ENCODE results near the gene MSI2. TPM values are rescaled to one million over a fixed set of nuclear protein-coding genes. Genes with fewer than 3 reads are reported as not detected.
A peak's percentile ranks its signal among the peaks of the same experiment; 100 is the strongest.

Gene MSI2
- polyA plus RNA-seq, 1 of the 3 experiments (the other 2 are of a cell fraction): 24.1 TPM

DNA sequence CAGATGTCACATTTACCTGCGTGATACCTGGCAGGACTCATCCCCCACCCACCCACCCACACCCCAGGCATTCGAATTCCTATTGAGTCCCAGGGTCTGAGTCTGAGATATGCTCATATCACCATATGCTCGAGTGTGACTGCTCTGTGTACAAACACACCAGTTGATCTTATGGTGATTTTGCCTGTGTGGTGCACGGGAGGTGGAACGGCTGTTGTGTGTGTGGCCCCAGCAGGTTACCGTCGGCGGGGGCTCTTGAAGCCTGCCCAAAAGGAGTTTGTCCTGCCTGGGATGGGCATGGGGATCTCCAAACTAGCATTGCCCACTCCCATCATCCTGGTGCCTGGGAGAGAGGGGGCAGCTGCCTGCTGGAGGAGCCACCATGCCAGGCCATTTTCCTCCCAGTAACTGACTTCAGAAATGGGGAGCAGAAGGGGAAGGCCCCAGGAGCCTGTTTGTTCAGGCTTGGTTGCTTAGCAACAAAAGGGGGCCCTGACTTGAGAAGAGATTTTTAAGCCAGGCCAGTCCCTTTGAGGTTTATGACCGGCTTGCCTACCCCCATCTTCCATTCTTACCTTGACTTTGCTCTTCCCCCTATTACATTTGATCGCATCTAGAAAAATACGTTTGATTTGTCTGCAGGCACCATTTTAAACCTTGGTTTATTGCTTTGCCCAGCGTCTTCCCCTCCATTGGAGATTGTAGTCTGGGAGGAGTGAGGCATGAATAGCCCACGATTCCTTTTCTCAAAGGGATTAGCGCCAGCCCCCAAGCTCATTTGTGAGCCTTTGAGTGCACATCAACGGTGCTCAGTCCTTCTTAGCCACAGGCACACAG is 271.1 kb downstream of the MSI2 start (continued):
- TF ChIP-seq, protein P1, sequence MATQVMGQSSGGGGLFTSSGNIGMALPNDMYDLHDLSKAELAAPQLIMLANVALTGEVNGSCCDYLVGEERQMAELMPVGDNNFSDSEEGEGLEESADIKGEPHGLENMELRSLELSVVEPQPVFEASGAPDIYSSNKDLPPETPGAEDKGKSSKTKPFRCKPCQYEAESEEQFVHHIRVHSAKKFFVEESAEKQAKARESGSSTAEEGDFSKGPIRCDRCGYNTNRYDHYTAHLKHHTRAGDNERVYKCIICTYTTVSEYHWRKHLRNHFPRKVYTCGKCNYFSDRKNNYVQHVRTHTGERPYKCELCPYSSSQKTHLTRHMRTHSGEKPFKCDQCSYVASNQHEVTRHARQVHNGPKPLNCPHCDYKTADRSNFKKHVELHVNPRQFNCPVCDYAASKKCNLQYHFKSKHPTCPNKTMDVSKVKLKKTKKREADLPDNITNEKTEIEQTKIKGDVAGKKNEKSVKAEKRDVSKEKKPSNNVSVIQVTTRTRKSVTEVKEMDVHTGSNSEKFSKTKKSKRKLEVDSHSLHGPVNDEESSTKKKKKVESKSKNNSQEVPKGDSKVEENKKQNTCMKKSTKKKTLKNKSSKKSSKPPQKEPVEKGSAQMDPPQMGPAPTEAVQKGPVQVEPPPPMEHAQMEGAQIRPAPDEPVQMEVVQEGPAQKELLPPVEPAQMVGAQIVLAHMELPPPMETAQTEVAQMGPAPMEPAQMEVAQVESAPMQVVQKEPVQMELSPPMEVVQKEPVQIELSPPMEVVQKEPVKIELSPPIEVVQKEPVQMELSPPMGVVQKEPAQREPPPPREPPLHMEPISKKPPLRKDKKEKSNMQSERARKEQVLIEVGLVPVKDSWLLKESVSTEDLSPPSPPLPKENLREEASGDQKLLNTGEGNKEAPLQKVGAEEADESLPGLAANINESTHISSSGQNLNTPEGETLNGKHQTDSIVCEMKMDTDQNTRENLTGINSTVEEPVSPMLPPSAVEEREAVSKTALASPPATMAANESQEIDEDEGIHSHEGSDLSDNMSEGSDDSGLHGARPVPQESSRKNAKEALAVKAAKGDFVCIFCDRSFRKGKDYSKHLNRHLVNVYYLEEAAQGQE (IDR thresholded peaks at IDR 0.05; ENCODE audit: low read depth, low read length): no peak

DNA sequence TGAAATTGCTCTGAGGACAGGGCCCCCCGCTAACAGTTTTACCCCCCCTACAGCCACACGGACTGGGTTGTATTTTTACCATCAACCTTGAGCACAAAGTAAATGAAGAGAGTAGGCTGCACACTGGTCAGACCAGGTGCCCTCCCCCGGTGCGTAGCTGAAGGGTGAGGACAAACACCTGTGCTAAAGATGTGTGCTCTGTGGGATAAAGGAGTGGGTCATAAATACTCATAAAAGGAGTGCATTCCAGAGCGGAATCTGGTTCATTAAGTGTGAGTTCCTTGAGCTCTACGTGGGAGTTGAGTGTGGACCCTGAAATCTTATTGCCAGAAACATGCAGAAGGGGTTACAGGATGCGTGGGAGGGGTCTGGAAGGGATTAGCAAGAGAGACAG is 271.7 kb downstream of the MSI2 start:
- ChIA-PET POLR2A (no interaction called here), CTCF (interaction anchor here (1.0 to 2.3 kb wide), 7 partner anchors 9 to 305 kb away, joined by 3 to 9 read pairs (median 5); no protein-coding TSS in a partner anchor)
- H3K4me2 ChIP-seq: no peak overlapping the region
- 93% methylated on average over 7 of the region's 7 CpGs for WGBS (ENCODE audit: low lambda C conversion rate)
- H3K9me2 ChIP-seq: no peaks in the 10 kb centered on the region
- no peaks in the 10 kb centered on the region for H3K9me3 ChIP-seq
- peaks cover 6% of the 10 kb centered on the region for H3F3A ChIP-seq (replicated peaks; ENCODE audit: insufficient read depth)
- DNase-seq: no peak
- H3K4me1 ChIP-seq (ENCODE audit: control insufficient read depth in 1 of 2, insufficient read depth in 2 of 2, low read depth in 1 of 2, low read length in 1 of 2): peaks cover 38 to 68% of the 10 kb centered on the region in 2 experiments
- H2AFZ ChIP-seq (ENCODE audit: low read depth): no peak overlapping the region
- H3K79me2 ChIP-seq (ENCODE audit: insufficient read depth): no peaks in the 10 kb centered on the region
- no peak overlapping the region for H3K4me3 ChIP-seq (ENCODE audit: low read depth in 2 of 2, low read length in 1 of 2)
- TF ChIP-seq MEF2A (IDR thresholded peaks at IDR 0.05; ENCODE audit: borderline replicate concordance, low read depth): no peak
- TF ChIP-seq EP300 (IDR thresholded peaks at IDR 0.05; ENCODE audit: borderline replicate concordance in 1 of 2, low read depth in 1 of 2, low read length in 1 of 2): no peak
- TF ChIP-seq, protein P2, sequence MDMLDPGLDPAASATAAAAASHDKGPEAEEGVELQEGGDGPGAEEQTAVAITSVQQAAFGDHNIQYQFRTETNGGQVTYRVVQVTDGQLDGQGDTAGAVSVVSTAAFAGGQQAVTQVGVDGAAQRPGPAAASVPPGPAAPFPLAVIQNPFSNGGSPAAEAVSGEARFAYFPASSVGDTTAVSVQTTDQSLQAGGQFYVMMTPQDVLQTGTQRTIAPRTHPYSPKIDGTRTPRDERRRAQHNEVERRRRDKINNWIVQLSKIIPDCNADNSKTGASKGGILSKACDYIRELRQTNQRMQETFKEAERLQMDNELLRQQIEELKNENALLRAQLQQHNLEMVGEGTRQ (IDR thresholded peaks at IDR 0.05; ENCODE audit: borderline replicate concordance, low read depth, low read length): no peak
- no peak for TF ChIP-seq FOXJ3 (CRISPR knock-in tag; IDR thresholded peaks at IDR 0.05)
- no peak for TF ChIP-seq CHD2 (IDR thresholded peaks at IDR 0.05; ENCODE audit: low read length, partially characterized antibody)
- no peak for TF ChIP-seq EZH2phosphoT487 (IDR thresholded peaks at IDR 0.05; ENCODE audit: borderline replicate concordance, low read depth)
- TF ChIP-seq, protein P3, sequence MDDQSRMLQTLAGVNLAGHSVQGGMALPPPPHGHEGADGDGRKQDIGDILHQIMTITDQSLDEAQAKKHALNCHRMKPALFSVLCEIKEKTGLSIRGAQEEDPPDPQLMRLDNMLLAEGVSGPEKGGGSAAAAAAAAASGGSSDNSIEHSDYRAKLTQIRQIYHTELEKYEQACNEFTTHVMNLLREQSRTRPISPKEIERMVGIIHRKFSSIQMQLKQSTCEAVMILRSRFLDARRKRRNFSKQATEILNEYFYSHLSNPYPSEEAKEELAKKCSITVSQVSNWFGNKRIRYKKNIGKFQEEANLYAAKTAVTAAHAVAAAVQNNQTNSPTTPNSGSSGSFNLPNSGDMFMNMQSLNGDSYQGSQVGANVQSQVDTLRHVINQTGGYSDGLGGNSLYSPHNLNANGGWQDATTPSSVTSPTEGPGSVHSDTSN (IDR thresholded peaks at IDR 0.05): no peak
- TF ChIP-seq POLR2AphosphoS5 (IDR thresholded peaks at IDR 0.05; ENCODE audit: low read depth, low read length): no peak
- TF ChIP-seq, protein P4, sequence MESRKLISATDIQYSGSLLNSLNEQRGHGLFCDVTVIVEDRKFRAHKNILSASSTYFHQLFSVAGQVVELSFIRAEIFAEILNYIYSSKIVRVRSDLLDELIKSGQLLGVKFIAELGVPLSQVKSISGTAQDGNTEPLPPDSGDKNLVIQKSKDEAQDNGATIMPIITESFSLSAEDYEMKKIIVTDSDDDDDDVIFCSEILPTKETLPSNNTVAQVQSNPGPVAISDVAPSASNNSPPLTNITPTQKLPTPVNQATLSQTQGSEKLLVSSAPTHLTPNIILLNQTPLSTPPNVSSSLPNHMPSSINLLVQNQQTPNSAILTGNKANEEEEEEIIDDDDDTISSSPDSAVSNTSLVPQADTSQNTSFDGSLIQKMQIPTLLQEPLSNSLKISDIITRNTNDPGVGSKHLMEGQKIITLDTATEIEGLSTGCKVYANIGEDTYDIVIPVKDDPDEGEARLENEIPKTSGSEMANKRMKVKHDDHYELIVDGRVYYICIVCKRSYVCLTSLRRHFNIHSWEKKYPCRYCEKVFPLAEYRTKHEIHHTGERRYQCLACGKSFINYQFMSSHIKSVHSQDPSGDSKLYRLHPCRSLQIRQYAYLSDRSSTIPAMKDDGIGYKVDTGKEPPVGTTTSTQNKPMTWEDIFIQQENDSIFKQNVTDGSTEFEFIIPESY (IDR thresholded peaks at IDR 0.05; ENCODE audit: borderline replicate concordance, low read depth): no peak
- TF ChIP-seq, protein P5, sequence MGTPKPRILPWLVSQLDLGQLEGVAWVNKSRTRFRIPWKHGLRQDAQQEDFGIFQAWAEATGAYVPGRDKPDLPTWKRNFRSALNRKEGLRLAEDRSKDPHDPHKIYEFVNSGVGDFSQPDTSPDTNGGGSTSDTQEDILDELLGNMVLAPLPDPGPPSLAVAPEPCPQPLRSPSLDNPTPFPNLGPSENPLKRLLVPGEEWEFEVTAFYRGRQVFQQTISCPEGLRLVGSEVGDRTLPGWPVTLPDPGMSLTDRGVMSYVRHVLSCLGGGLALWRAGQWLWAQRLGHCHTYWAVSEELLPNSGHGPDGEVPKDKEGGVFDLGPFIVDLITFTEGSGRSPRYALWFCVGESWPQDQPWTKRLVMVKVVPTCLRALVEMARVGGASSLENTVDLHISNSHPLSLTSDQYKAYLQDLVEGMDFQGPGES (IDR thresholded peaks at IDR 0.05; ENCODE audit: low read depth, low read length): no peak
- no peak for TF ChIP-seq MXI1 (IDR thresholded peaks at IDR 0.05; ENCODE audit: low read depth, low read length)
- H4K20me1 ChIP-seq (ENCODE audit: insufficient read depth): no peaks in the 10 kb centered on the region
- peak overlapping the region in 1 of 2 experiments; percentile 71; a peak in 2 of 4 replicates for H3K27ac ChIP-seq (ENCODE audit: low read depth in 2 of 2, low read length in 1 of 2)
- no peak overlapping the region for H3K9ac ChIP-seq
- no peaks in the 10 kb centered on the region for H3K36me3 ChIP-seq (replicated peaks in 1 of 2; ENCODE audit: control insufficient read depth in 1 of 2, insufficient read depth in 2 of 2, low read length in 1 of 2)
- H3K27me3 ChIP-seq (ENCODE audit: insufficient read depth): no peaks in the 10 kb centered on the region
